ENCODE results near the gene SGSM1. TPM values are rescaled to one million over a fixed set of nuclear protein-coding genes. Genes with fewer than 3 reads are reported as not detected.
"Not testable (repeated sequence)": the region's sequence is repeated elsewhere in the genome, so short reads cannot be mapped to it uniquely, and the experiment has no call there.

Gene SGSM1
- total RNA-seq, 1 donor: not detected

DNA sequence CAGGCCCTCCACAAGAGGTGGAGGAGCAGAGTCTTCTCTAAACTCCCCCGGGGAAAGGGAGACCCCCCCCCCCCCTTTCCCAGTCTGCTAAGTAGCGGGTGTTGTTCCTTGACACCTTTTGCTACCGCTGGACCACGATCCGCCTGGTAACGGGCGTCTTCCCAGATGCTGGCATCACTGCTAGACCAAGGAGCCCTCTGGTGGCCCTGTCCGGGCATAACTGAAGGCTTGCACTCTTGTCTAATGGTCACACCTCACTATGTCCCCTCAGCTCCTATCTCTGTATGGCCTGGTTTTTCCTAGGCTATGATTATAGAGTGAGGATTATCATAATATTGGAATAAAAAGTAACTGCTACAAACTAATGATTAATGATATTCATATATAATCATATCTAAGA lies 31.5 kb downstream of the SGSM1 start:
- H3K36me3 ChIP-seq (ENCODE audit: insufficient read depth, low read length); H3K4me1 ChIP-seq (ENCODE audit: insufficient read depth, low read length); H3K27ac ChIP-seq (ENCODE audit: low read depth, low read length); H3K79me2 ChIP-seq (ENCODE audit: insufficient read depth, low read length); H3K9me3 ChIP-seq (ENCODE audit: low read depth, low read length); DNase-seq (ENCODE audit: insufficient read length, low spot score, missing footprints); H4K20me1 ChIP-seq (ENCODE audit: insufficient read depth, low read length); H3K4me2 ChIP-seq (ENCODE audit: insufficient read depth, low read length); H2AFZ ChIP-seq (ENCODE audit: low read length); H3K27me3 ChIP-seq (ENCODE audit: insufficient read depth, low read length); H3K4me3 ChIP-seq (ENCODE audit: insufficient read depth, low read length): not testable (repeated sequence)
- TF ChIP-seq, protein P1, sequence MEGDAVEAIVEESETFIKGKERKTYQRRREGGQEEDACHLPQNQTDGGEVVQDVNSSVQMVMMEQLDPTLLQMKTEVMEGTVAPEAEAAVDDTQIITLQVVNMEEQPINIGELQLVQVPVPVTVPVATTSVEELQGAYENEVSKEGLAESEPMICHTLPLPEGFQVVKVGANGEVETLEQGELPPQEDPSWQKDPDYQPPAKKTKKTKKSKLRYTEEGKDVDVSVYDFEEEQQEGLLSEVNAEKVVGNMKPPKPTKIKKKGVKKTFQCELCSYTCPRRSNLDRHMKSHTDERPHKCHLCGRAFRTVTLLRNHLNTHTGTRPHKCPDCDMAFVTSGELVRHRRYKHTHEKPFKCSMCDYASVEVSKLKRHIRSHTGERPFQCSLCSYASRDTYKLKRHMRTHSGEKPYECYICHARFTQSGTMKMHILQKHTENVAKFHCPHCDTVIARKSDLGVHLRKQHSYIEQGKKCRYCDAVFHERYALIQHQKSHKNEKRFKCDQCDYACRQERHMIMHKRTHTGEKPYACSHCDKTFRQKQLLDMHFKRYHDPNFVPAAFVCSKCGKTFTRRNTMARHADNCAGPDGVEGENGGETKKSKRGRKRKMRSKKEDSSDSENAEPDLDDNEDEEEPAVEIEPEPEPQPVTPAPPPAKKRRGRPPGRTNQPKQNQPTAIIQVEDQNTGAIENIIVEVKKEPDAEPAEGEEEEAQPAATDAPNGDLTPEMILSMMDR (IDR thresholded peaks at IDR 0.05; ENCODE audit: extremely low read depth, low read depth, low read length): peak; percentile 11

DNA sequence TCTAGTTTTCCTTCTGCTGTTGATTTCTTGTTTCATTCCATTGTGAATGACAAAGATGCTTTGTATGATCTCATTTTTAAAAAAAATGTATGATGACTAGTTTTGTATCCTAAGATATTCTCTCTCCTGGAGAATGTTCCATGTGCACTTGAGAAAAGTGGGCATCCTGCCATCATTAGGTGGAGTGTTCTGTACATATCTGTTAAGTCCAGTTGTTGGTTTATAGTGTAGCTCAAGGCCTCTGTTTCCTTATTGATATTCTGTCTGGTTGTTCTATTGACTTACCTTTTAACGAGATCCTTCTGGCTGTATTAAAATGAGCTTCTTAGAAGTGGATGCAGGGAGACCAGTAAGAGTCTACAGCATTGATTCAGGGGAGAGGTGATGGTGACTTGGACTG lies 35.2 kb downstream of the SGSM1 start:
- Histone ChIP-seq H3K4me3 (ENCODE audit: insufficient read depth, low read length) (no peak overlapping the region), H3K9me3 (ENCODE audit: low read depth, low read length) (no peaks in the 10 kb centered on the region), H3K27ac (ENCODE audit: low read depth, low read length) (no peak overlapping the region), H4K20me1 (ENCODE audit: insufficient read depth, low read length) (no peaks in the 10 kb centered on the region), H2AFZ (ENCODE audit: low read length) (no peak overlapping the region), H3K4me2 (ENCODE audit: insufficient read depth, low read length) (no peak overlapping the region), H3K79me2 (ENCODE audit: insufficient read depth, low read length) (no peaks in the 10 kb centered on the region), H3K36me3 (ENCODE audit: insufficient read depth, low read length) (no peaks in the 10 kb centered on the region), H3K4me1 (ENCODE audit: insufficient read depth, low read length) (no peaks in the 10 kb centered on the region), H3K27me3 (ENCODE audit: insufficient read depth, low read length) (no peaks in the 10 kb centered on the region)
- TF ChIP-seq, protein P1 (IDR thresholded peaks at IDR 0.05; ENCODE audit: extremely low read depth, low read depth, low read length): no peak
- no peak for DNase-seq (ENCODE audit: insufficient read length, low spot score, missing footprints)

DNA sequence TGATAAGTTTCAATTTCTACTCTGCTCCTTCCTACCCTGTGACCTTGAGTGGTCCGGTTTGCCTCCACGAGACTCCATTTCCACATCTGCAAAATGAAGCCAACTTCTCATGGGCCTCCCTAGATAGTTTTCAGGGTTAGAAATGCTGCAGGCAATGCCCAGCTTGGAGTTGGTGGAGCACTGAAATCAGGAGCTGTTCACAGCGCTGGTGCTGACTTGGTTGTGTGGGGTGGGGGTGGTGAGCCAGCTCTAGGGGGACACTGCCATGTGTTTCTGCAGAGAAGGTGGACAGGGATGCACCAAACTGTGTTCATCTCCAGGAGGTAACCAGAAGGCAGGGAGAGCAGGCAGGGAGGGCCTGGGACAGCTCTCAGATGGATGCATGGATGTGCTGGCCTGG lies 37.0 kb downstream of the SGSM1 start:
- Histone ChIP-seq H3K36me3 (ENCODE audit: insufficient read depth, low read length) (no peaks in the 10 kb centered on the region), H3K4me2 (ENCODE audit: insufficient read depth, low read length) (no peak overlapping the region), H3K4me1 (ENCODE audit: insufficient read depth, low read length) (no peaks in the 10 kb centered on the region), H3K27me3 (ENCODE audit: insufficient read depth, low read length) (no peaks in the 10 kb centered on the region), H3K79me2 (ENCODE audit: insufficient read depth, low read length) (no peaks in the 10 kb centered on the region), H3K27ac (ENCODE audit: low read depth, low read length) (no peak overlapping the region), H3K4me3 (ENCODE audit: insufficient read depth, low read length) (no peak overlapping the region), H2AFZ (ENCODE audit: low read length) (no peak overlapping the region), H4K20me1 (ENCODE audit: insufficient read depth, low read length) (no peaks in the 10 kb centered on the region), H3K9me3 (ENCODE audit: low read depth, low read length) (no peaks in the 10 kb centered on the region)
- DNase-seq (ENCODE audit: insufficient read length, low spot score, missing footprints): no peak
- TF ChIP-seq, protein P1 (IDR thresholded peaks at IDR 0.05; ENCODE audit: extremely low read depth, low read depth, low read length): no peak

DNA sequence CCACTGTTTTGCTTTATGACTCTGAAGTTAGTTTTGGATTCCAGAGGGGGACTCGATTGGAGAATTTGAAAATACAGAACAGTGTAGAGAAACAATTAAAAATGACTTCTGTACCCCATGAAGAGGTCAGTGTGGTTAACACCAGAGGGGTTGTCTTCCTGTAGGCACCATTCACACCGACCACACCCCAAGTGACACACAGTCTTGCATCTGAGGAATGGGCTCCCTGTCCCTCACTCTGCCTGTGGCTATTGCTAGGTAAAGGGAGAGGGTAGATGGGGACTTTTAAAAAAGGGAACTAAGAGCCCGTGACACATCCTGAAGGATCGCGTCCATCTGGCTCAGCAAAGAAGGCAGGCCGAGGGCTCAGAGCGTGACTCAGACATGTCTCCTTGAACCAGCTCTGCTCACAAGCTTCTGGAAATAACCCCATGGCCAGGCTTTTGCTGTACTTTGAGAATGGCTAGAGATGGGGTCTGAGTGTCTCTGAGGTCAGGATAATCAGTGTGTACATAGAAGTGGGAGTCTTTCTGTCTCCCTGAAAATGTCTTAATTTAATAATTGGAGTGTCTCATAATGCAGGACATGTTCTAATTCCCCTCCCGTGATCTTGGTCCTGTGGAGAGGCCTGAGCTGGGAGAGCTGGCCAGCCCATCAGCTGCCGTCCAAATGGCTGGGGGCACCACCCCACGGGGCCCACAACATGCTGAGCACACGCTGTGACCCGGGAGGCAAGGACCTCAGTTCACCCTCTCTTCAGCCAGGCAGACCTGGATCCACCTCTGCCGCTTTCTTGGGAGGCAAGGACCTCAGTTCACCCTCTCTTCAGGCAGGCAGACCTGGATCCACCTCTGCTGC lies 39.3 kb downstream of the SGSM1 start:
- TF ChIP-seq, protein P1 (IDR thresholded peaks at IDR 0.05; ENCODE audit: extremely low read depth, low read depth, low read length): no peak
- Histone ChIP-seq H3K79me2 (ENCODE audit: insufficient read depth, low read length) (no peaks in the 10 kb centered on the region), H4K20me1 (ENCODE audit: insufficient read depth, low read length) (no peaks in the 10 kb centered on the region), H2AFZ (ENCODE audit: low read length) (no peak overlapping the region), H3K27me3 (ENCODE audit: insufficient read depth, low read length) (no peaks in the 10 kb centered on the region), H3K4me1 (ENCODE audit: insufficient read depth, low read length) (no peaks in the 10 kb centered on the region), H3K27ac (ENCODE audit: low read depth, low read length) (no peak overlapping the region), H3K4me2 (ENCODE audit: insufficient read depth, low read length) (no peak overlapping the region), H3K9me3 (ENCODE audit: low read depth, low read length) (no peaks in the 10 kb centered on the region), H3K4me3 (ENCODE audit: insufficient read depth, low read length) (no peak overlapping the region), H3K36me3 (ENCODE audit: insufficient read depth, low read length) (no peaks in the 10 kb centered on the region)
- peak; percentile 91 for DNase-seq (ENCODE audit: insufficient read length, low spot score, missing footprints)
